ENCODE measurements around the gene MICAL3.

The MICAL3 gene

DNA sequence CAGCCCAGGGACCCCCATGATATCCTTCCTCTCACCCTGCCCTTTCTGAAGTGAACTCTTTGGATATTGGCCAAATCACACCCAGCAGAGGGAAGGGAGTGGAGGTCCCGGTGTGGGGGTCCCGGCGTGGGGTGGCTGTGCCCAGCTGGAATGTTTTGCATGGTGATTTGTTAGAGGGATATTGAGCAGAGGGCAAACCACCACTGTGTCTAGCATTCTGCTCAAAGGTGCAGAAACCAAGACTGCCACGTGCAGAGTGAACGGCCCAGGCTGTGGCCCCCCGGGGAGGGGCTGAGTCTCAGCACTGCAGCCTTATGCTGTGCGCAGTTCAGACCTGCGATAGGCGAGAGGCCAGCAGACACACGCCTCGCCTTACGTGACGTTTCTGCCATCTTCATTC lies 242.2 kb downstream of the MICAL3 start:
- H3K4me1 ChIP-seq (ENCODE audit: insufficient read depth, low read length, severe bottlenecking) = peaks cover 49% of the 10 kb centered on the region
- H3K4me3 ChIP-seq (ENCODE audit: low read depth, low read length, poor library complexity, severe bottlenecking) = no peak overlapping the region
- H4K20me1 ChIP-seq (ENCODE audit: insufficient read depth, low read length) = no peaks in the 10 kb centered on the region
- TF ChIP-seq CTCF (IDR thresholded peaks at IDR 0.05; ENCODE audit: low read length) (no peak), EZH2 (IDR thresholded peaks at IDR 0.05; ENCODE audit: borderline replicate concordance, low read length) (no peak)
- H3K27ac ChIP-seq (ENCODE audit: low read depth, low read length, poor library complexity, severe bottlenecking) = no peak overlapping the region
- no peaks in the 10 kb centered on the region for H3K27me3 ChIP-seq (ENCODE audit: insufficient read depth, low read length)
- no peaks in the 10 kb centered on the region for H3K9me2 ChIP-seq (ENCODE audit: low read depth, low read length)
- H3K79me2 ChIP-seq (ENCODE audit: insufficient read depth, low read length) = no peaks in the 10 kb centered on the region
- no peak overlapping the region for H3K4me2 ChIP-seq (ENCODE audit: low read length)
- H2AFZ ChIP-seq (ENCODE audit: low read length) = no peak overlapping the region
- no peaks in the 10 kb centered on the region for H3F3A ChIP-seq (ENCODE audit: insufficient read depth, low read length)
- H3K36me3 ChIP-seq (ENCODE audit: insufficient read depth, low read length) = no peaks in the 10 kb centered on the region
- no peak overlapping the region for H3K9ac ChIP-seq (ENCODE audit: low read length)
- no peaks in the 10 kb centered on the region for H3K9me3 ChIP-seq (ENCODE audit: low read length)

GRCh38 chr22:17781319-17782031 lies 242.9 kb downstream of the MICAL3 start:
- Histone ChIP-seq H3K9ac (ENCODE audit: low read length) (no peak overlapping the region), H3K27me3 (ENCODE audit: insufficient read depth, low read length) (no peaks in the 10 kb centered on the region), H4K20me1 (ENCODE audit: insufficient read depth, low read length) (no peaks in the 10 kb centered on the region), H3K9me3 (ENCODE audit: low read length) (no peaks in the 10 kb centered on the region), H3K36me3 (ENCODE audit: insufficient read depth, low read length) (no peaks in the 10 kb centered on the region), H3K4me2 (ENCODE audit: low read length) (peak overlapping the region; percentile 73; the same call in 1 of the 2 replicates), H3K4me3 (ENCODE audit: low read depth, low read length, poor library complexity, severe bottlenecking) (no peak overlapping the region), H3K4me1 (ENCODE audit: insufficient read depth, low read length, severe bottlenecking) (peaks cover 56% of the 10 kb centered on the region), H3K27ac (ENCODE audit: low read depth, low read length, poor library complexity, severe bottlenecking) (peak overlapping the region; percentile 80), H3K9me2 (ENCODE audit: low read depth, low read length) (no peaks in the 10 kb centered on the region), H2AFZ (ENCODE audit: low read length) (no peak overlapping the region), H3K79me2 (ENCODE audit: insufficient read depth, low read length) (no peaks in the 10 kb centered on the region), H3F3A (ENCODE audit: insufficient read depth, low read length) (no peaks in the 10 kb centered on the region)
- no peak for TF ChIP-seq EZH2 (IDR thresholded peaks at IDR 0.05; ENCODE audit: borderline replicate concordance, low read length)
- TF ChIP-seq CTCF (IDR thresholded peaks at IDR 0.05; ENCODE audit: low read length) = no peak

DNA sequence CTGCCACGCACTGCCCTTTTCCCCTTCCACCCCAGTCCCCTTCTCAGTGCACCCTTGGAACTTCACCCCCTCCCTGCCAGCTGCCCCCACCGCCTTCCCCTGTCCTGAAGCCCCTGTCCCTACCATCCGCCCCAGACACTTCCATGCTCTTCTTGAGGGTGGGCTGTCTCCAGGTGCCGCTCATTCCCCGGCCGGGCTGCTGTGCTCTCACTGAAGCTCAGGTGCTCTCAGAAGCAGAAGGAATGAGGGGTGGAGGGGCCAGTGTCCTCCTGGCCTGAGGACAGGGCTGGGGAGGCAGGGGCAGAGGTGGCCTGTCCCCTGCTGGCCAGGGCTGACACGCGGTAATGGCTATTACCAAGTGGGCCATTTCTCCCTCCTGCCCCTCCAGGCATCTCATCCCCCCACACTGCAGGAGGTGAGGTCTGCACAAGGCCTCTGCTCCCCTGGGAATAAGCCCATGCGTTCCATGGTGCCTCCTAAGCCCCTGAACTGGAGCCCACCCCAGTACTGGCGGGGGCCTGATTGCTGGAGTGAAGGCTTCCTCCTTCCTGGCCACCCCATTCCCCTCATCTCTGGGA lies 243.5 kb downstream of the MICAL3 start:
- Histone ChIP-seq H3F3A (ENCODE audit: insufficient read depth, low read length) (0 out of 2 replicates have a peak, but pooled peaks cover 3% of the 10 kb centered on the region), H3K27ac (ENCODE audit: low read depth, low read length, poor library complexity, severe bottlenecking) (peak overlapping the region; percentile 80), H2AFZ (ENCODE audit: low read length) (no peak overlapping the region), H3K36me3 (ENCODE audit: insufficient read depth, low read length) (no peaks in the 10 kb centered on the region), H3K9ac (ENCODE audit: low read length) (peak overlapping the region; percentile 4; the same call in 1 of the 2 replicates), H3K9me2 (ENCODE audit: low read depth, low read length) (no peaks in the 10 kb centered on the region), H3K79me2 (ENCODE audit: insufficient read depth, low read length) (no peaks in the 10 kb centered on the region), H3K4me1 (ENCODE audit: insufficient read depth, low read length, severe bottlenecking) (peaks cover 62% of the 10 kb centered on the region), H3K9me3 (ENCODE audit: low read length) (no peaks in the 10 kb centered on the region), H3K4me3 (ENCODE audit: low read depth, low read length, poor library complexity, severe bottlenecking) (no peak overlapping the region), H4K20me1 (ENCODE audit: insufficient read depth, low read length) (no peaks in the 10 kb centered on the region), H3K27me3 (ENCODE audit: insufficient read depth, low read length) (no peaks in the 10 kb centered on the region), H3K4me2 (ENCODE audit: low read length) (peak overlapping the region; percentile 73; the same call in 1 of the 2 replicates)
- no peak for TF ChIP-seq CTCF (IDR thresholded peaks at IDR 0.05; ENCODE audit: low read length)
